ENCODE results near the gene TLR6. TPM values are rescaled to one million over a fixed set of nuclear protein-coding genes. Genes with fewer than 3 reads are reported as not detected.
"Not testable (repeated sequence)": the region's sequence is repeated elsewhere in the genome, so short reads cannot be mapped to it uniquely, and the experiment has no call there.

TLR6 gene
- total and polyA plus RNA-seq, 5 experiments from 2014 or later, result 0.29 to 4.1 (median 4.0) TPM; not detected in 2

DNA sequence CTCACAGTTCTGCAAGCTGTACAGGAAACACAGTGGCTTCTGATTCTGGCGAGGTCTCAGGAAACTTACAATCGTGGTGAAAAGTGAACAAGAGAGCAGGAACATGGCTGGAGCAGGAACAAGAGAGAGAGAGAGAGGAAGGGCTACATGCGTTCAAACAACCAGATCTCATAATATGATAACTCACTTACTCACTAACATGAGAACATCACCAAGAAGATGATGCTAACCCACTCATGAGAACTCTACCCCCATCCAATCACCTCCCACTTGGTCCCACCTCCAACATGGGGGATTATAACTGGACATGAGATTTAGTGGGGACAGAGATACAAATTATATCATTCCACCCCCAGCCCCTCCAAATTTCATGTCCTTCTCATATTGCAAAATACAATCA, 42.2 kb downstream of the TLR6 start:
- ATAC-seq (no peak), DNase-seq (no peak)
- no peaks in the 10 kb centered on the region for H3K27me3 Mint-ChIP-seq
- no peak overlapping the region for H3K4me3 Mint-ChIP-seq
- peaks cover 0 to 7% (median 6%) of the 10 kb centered on the region in 3 donors for H3K36me3 Mint-ChIP-seq
- H3K4me1 Mint-ChIP-seq, result peaks cover 0 to 27% (median 1%) of the 10 kb centered on the region in 4 donors
- peak overlapping the region in 1 of 10 donors; percentile 47 for H3K27ac Mint-ChIP-seq
- peaks cover 0 to 23% (median 9%) of the 10 kb centered on the region in 9 donors for H3K9me3 Mint-ChIP-seq
- POLR2A ChIA-PET, result interaction anchor here (0.6 kb wide), 1 partner anchor 1213 kb away, joined by 3 read pairs; no protein-coding TSS in a partner anchor

DNA sequence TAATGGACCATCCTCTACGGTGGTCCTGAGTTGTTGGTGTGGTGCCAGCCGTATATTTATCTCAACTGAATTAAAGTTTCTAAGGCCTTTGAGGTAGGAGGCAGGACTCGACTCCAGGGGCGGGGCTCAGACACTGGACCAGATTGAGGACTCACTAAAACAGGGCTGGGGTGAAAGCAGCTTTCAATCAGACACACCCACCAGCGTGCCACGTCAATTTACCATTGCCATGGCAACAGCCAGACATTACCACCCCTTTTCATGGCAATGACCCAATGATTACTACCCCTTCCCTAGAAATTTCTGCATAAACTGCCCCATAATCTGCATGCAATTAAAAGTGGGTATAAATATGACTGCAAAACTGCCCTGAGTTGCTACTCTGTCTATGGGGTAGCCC, 45.3 kb downstream of the TLR6 start:
- Mint-ChIP-seq H3K4me1 (peaks cover 0 to 17% (median 0%) of the 10 kb centered on the region in 4 donors), H3K27ac (no peak overlapping the region), H3K9me3 (peaks cover 0 to 23% (median 9%) of the 10 kb centered on the region in 9 donors), H3K27me3 (no peaks in the 10 kb centered on the region), H3K4me3 (no peak overlapping the region), H3K36me3 (peaks cover 0 to 7% (median 6%) of the 10 kb centered on the region in 3 donors)
- ATAC-seq (no peak), DNase-seq (no peak)
- POLR2A ChIA-PET, result no interaction called here

- Mint-ChIP-seq H3K9me3 (peaks cover 0 to 12% (median 10%) of the 10 kb centered on the region in 9 donors), H3K4me1 (peaks cover 12 to 40% (median 25%) of the 10 kb centered on the region in 4 donors), H3K36me3 (peaks cover 1 to 13% (median 11%) of the 10 kb centered on the region in 3 donors)
- DNase-seq, H3K27ac Mint-ChIP-seq, H3K27me3 Mint-ChIP-seq, POLR2A ChIA-PET, H3K4me3 Mint-ChIP-seq, ATAC-seq: not testable (repeated sequence)
Observed at GRCh38 chr4:38807462-38807861, 49.2 kb downstream of the TLR6 start.

GRCh38 chr4:38806251-38806650, 50.4 kb downstream of the TLR6 start:
- DNase-seq, POLR2A ChIA-PET, ATAC-seq, H3K27me3 Mint-ChIP-seq: not testable (repeated sequence)
- Mint-ChIP-seq H3K4me3 (peak overlapping the region in 4 of 10 donors; percentile 73 to 92 (median 88)), H3K4me1 (peaks cover 12 to 44% (median 25%) of the 10 kb centered on the region in 4 donors), H3K36me3 (peaks cover 6 to 25% (median 17%) of the 10 kb centered on the region in 3 donors), H3K9me3 (peaks cover 0 to 24% (median 17%) of the 10 kb centered on the region in 9 donors), H3K27ac (peak overlapping the region in 3 of 10 donors; percentile 91 to 99 (median 97))

- H3K4me1 Mint-ChIP-seq, result peaks cover 12 to 48% (median 25%) of the 10 kb centered on the region in 4 donors
- peaks cover under 1 to 31% (median 17%) of the 10 kb centered on the region in 9 donors for H3K9me3 Mint-ChIP-seq
- H3K27ac Mint-ChIP-seq, result peak overlapping the region; percentile 81 to 99 (median 94)
- ATAC-seq (peak in 1 of 2 donors; percentile 45), DNase-seq (peak in 1 of 10 donors; percentile 15)
- no peaks in the 10 kb centered on the region for H3K27me3 Mint-ChIP-seq
- peaks cover 12 to 31% (median 23%) of the 10 kb centered on the region in 3 donors for H3K36me3 Mint-ChIP-seq
- peak overlapping the region; percentile 71 to 92 (median 86) for H3K4me3 Mint-ChIP-seq
- POLR2A ChIA-PET, result no interaction called here
Observed at GRCh38 chr4:38805530-38806145, 51.0 kb downstream of the TLR6 start.

- DNase-seq, result peak in 4 of 10 donors; percentile 23 to 67 (median 60)
- peaks cover 3 to 39% (median 22%) of the 10 kb centered on the region in 9 donors for H3K9me3 Mint-ChIP-seq
- H3K36me3 Mint-ChIP-seq, result peaks cover 20 to 40% (median 31%) of the 10 kb centered on the region in 3 donors
- H3K4me1 Mint-ChIP-seq, result peaks cover 12 to 52% (median 25%) of the 10 kb centered on the region in 4 donors
- POLR2A ChIA-PET, result interaction anchor here (1.5 to 1.7 kb wide), 2 partner anchors 43 to 56 kb away, joined by 7 read pairs; no protein-coding TSS in a partner anchor
- no peaks in the 10 kb centered on the region for H3K27me3 Mint-ChIP-seq
- peak within 1 kb of the TSS; percentile 85 to 99 (median 94) for H3K27ac Mint-ChIP-seq
- ATAC-seq, result peak; percentile 73 to 82
- peak within 1 kb of the TSS; percentile 71 to 92 (median 86) for H3K4me3 Mint-ChIP-seq
Observed at GRCh38 chr4:38804654-38805295, 51.8 kb downstream of the TLR6 start, which contains the start of gene TLR1. TSS of gene TLR1 (minus strand) at chr4:38804791. CDS start at chr4:38798831, 5,960 bp downstream.

- POLR2A ChIA-PET, result interaction anchor here (0.5 to 1.7 kb wide), 3 partner anchors 43 to 1391 kb away, joined by 3 to 7 read pairs (median 7); no protein-coding TSS in a partner anchor
- Mint-ChIP-seq H3K27ac (peak overlapping the region; percentile 85 to 99 (median 94)), H3K9me3 (peaks cover 6 to 47% (median 29%) of the 10 kb centered on the region in 9 donors), H3K36me3 (peaks cover 28 to 47% (median 38%) of the 10 kb centered on the region in 3 donors), H3K4me1 (peaks cover 12 to 52% (median 25%) of the 10 kb centered on the region in 4 donors), H3K27me3 (no peaks in the 10 kb centered on the region), H3K4me3 (peak overlapping the region; percentile 71 to 92 (median 86))
- DNase-seq (peak in 2 of 10 donors; percentile 3 to 17), ATAC-seq (peak; percentile 10 to 24)
Observed at GRCh38 chr4:38803833-38804653, 52.6 kb downstream of the TLR6 start.

GRCh38 chr4:38802561-38803355, 53.9 kb downstream of the TLR6 start:
- peaks cover 9 to 55% (median 31%) of the 10 kb centered on the region in 9 donors for H3K9me3 Mint-ChIP-seq
- ATAC-seq, result no peak
- peaks cover 30 to 59% (median 41%) of the 10 kb centered on the region in 3 donors for H3K36me3 Mint-ChIP-seq
- H3K4me1 Mint-ChIP-seq, result peaks cover 12 to 51% (median 25%) of the 10 kb centered on the region in 4 donors
- POLR2A ChIA-PET, result no interaction called here
- peak overlapping the region in 7 of 10 donors; percentile 10 to 92 (median 40) for H3K4me3 Mint-ChIP-seq
- no peaks in the 10 kb centered on the region for H3K27me3 Mint-ChIP-seq
- peak overlapping the region in 7 of 10 donors; percentile 2 to 99 (median 60) for H3K27ac Mint-ChIP-seq
- peak in 1 of 10 donors; percentile 18 for DNase-seq

DNA sequence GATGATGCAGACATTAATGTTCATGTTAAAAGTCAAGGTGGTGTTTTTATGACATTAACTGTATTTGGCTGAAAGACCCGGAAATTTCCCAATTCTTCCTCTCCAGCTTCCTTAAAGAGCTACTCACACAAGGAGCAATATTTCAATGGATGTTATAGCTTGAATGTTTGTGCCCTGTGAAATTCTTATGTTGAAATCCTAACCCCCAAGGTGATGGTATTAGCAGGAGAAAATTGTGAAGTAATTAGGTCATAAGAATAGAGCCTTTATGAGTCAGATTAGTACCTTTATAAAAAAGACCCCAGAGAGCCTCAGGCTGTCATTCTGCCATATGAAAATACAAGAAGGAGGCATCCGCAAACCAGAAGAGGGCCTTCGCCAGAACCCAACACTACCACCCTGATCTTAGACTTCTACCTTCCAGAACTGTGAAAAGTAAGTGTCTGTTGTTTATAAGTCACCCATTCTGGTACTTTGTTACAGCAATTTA, 55.6 kb downstream of the TLR6 start:
- H3K4me3 Mint-ChIP-seq, result no peak overlapping the region
- ATAC-seq (no peak), DNase-seq (no peak)
- no peaks in the 10 kb centered on the region for H3K27me3 Mint-ChIP-seq
- peaks cover 12 to 47% (median 24%) of the 10 kb centered on the region in 4 donors for H3K4me1 Mint-ChIP-seq
- peaks cover 9 to 73% (median 33%) of the 10 kb centered on the region in 9 donors for H3K9me3 Mint-ChIP-seq
- POLR2A ChIA-PET, result interaction anchor here (0.5 kb wide), 1 partner anchor 96 kb away, joined by 5 read pairs; no protein-coding TSS in a partner anchor
- H3K36me3 Mint-ChIP-seq, result peaks cover 34 to 72% (median 49%) of the 10 kb centered on the region in 3 donors
- H3K27ac Mint-ChIP-seq, result peak overlapping the region in 2 of 10 donors; percentile 7 to 37

GRCh38 chr4:38800366-38800765, 56.3 kb downstream of the TLR6 start:
- Mint-ChIP-seq H3K36me3 (peaks cover 34 to 75% (median 49%) of the 10 kb centered on the region in 3 donors), H3K27ac (peak overlapping the region in 1 of 10 donors; percentile 53), H3K4me1 (peaks cover 9 to 41% (median 18%) of the 10 kb centered on the region in 4 donors), H3K9me3 (peaks cover 9 to 79% (median 36%) of the 10 kb centered on the region in 9 donors), H3K4me3 (peak overlapping the region in 1 of 10 donors; percentile 44), H3K27me3 (no peaks in the 10 kb centered on the region)
- POLR2A ChIA-PET, result interaction anchor here (0.5 kb wide), 1 partner anchor 95 kb away, joined by 5 read pairs; no protein-coding TSS in a partner anchor
- DNase-seq (no peak), ATAC-seq (no peak)

GRCh38 chr4:38795087-38795486, 61.5 kb downstream of the TLR6 start:
- no peak for DNase-seq
- ATAC-seq, result no peak
- Mint-ChIP-seq H3K36me3 (peaks cover 17 to 62% (median 38%) of the 10 kb centered on the region in 3 donors), H3K9me3 (peaks cover 10 to 79% (median 32%) of the 10 kb centered on the region in 9 donors), H3K27ac (no peak overlapping the region), H3K4me1 (peaks cover 0 to 11% (median under 1%) of the 10 kb centered on the region in 4 donors), H3K4me3 (no peak overlapping the region), H3K27me3 (no peaks in the 10 kb centered on the region)
- POLR2A ChIA-PET, result interaction anchor here (0.7 kb wide), 2 partner anchors 97 to 470 kb away, joined by 5 to 8 read pairs; no protein-coding TSS in a partner anchor

All from naive thymus-derived CD8-positive, alpha-beta T cell (primary cell).